Upper lobe of left lung (tissue), 6 donors: ENCODE measurements around the gene INTS12. TPM values are rescaled to one million over a fixed set of nuclear protein-coding genes. Genes with fewer than 3 reads are reported as not detected.

Source experiments
- ATAC-seq, 2 donors: fragments of 200-7000 bp; cut with Tn5 transposase; one replicate each; pipeline ENCODE4 v1.9.1; 2022; ENCODE audit warnings: mild to moderate bottlenecking in 2 of 2, moderate library complexity in 2 of 2; ENCODE audit not compliant: low FRiP score in 2 of 2
- DNase-seq, 2 donors: peaks; one replicate each; pipeline ENCODE4 v3.0.0-alpha.2; 2019 to 2020
- H3K27ac ChIP-seq, 4 donors: fragments of 200-600 bp; sonication (generic); one replicate each; pipeline ENCODE4 v1.5.1; 2016 to 2019
- H3K27me3 ChIP-seq, 4 donors: fragments of 200-600 bp; sonication (generic); one replicate each; pipeline ENCODE4 v1.5.1; 2017 to 2019
- H3K36me3 ChIP-seq, 4 donors: fragments of 200-600 bp; sonication (generic); one replicate each; pipeline ENCODE4 v1.5.1; 2016 to 2019
- H3K4me1 ChIP-seq, 4 donors: fragments of 200-600 bp; sonication (generic); one replicate each; pipeline ENCODE4 v1.5.1; 2018 to 2019
- H3K4me3 ChIP-seq, 4 donors: fragments of 200-600 bp; sonication (generic); one replicate each; pipeline ENCODE4 v1.5.1; 2017 to 2019; ENCODE audit warnings: mild to moderate bottlenecking in 2 of 4, moderate library complexity in 1 of 4
- H3K9me3 ChIP-seq, 4 donors: fragments of 200-600 bp; sonication (generic); one replicate each; pipeline ENCODE4 v1.5.1; 2018 to 2019
- EP300 ChIP-seq, 4 donors: sonication (generic); formaldehyde crosslinking; IDR thresholded peaks; one replicate each; pipeline ENCODE4 v1.5.1; 2017; ENCODE audit warnings: antibody characterized with exemption in 4 of 4, control low read depth in 2 of 4
- POLR2A ChIP-seq, 4 donors: fragments of 450-650 bp; IDR thresholded peaks; one replicate each; pipeline ENCODE4 v1.5.1; 2016 to 2017; ENCODE audit warnings: antibody characterized with exemption in 4 of 4, mild to moderate bottlenecking in 2 of 4
- POLR2AphosphoS5 ChIP-seq, 2 donors: sonication (generic); formaldehyde crosslinking; IDR thresholded peaks; one replicate each; pipeline ENCODE4 v1.5.1; 2017; ENCODE audit warnings: antibody characterized with exemption in 2 of 2
- whole genome bisulfite sequencing, 2 donors: methylation state at CpG; one replicate each; pipeline ENCODE4 v1.1.5; 2017 to 2018; 5-methylcytosine and 5-hydroxymethylcytosine counted together
- total RNA-seq, 6 donors: library from RNA; depleted of rRNA in 4 of 6; stranded (reverse); fragments of >200 nt in 4 of 6; gene quantifications; one replicate each; pipeline versions ENCODE4 v1.1.0 to v1.2.1, GENCODE V29; 2016 to 2021
- TF ChIP-seq, protein P1 (sequence below), 6 experiments: fragments of 450-650 bp in 4 of 6; fragments of 200-600 bp in 2 of 6; sonication (generic) in 2 of 6; IDR thresholded peaks; one replicate each; pipeline ENCODE4 v1.5.1; 2016 to 2019; ENCODE audit warnings: antibody characterized with exemption in 6 of 6
- donor health status: DM: no; HTN: no; CAD: no; lungs with moderate emphysema.
- donor health status: DM: no; HTN: yes; CAD: no; lungs with severe emphysema.

INTS12 gene
- total RNA-seq, 6 donors from 2014 or later = 8.9 to 38.1 (median 15.3) TPM

DNA sequence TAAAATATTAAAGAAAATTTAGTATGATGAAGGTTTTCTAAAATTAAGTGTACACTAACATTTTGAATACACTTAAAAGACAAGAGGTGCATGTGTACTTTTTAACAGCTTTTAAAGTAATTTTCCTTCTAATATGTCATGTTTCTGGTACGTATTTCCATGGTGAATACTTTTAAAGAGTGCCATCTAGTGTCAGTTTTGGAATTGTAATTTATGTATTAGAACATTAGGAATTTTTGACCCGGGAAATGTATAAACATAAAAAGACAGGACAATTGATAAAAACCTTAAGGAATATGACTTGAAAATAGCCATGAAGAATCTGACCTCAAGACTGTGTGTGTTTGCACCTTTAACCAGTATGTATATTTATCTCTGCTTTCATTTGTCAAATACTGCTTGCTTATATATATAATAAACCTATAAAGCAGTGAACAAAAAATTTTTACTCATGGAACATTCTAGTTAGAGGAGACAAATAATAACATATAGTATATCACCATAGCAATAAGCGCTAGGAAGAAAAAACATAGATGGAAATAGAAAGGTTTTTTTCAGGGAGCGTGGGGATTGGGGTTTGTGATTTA is 7.3 kb upstream of the INTS12 start:
- TF ChIP-seq, protein P1, sequence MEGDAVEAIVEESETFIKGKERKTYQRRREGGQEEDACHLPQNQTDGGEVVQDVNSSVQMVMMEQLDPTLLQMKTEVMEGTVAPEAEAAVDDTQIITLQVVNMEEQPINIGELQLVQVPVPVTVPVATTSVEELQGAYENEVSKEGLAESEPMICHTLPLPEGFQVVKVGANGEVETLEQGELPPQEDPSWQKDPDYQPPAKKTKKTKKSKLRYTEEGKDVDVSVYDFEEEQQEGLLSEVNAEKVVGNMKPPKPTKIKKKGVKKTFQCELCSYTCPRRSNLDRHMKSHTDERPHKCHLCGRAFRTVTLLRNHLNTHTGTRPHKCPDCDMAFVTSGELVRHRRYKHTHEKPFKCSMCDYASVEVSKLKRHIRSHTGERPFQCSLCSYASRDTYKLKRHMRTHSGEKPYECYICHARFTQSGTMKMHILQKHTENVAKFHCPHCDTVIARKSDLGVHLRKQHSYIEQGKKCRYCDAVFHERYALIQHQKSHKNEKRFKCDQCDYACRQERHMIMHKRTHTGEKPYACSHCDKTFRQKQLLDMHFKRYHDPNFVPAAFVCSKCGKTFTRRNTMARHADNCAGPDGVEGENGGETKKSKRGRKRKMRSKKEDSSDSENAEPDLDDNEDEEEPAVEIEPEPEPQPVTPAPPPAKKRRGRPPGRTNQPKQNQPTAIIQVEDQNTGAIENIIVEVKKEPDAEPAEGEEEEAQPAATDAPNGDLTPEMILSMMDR (IDR thresholded peaks at IDR 0.05) = peak in 5 of 6 experiments; percentile 33 to 43 (median 37)
- no peak for TF ChIP-seq POLR2A (IDR thresholded peaks at IDR 0.05)
- ATAC-seq (peak in 1 of 2 donors; percentile 53), DNase-seq (no peak)
- peaks cover 0 to 7% (median 3%) of the 10 kb centered on the region in 4 donors for H3K4me1 ChIP-seq
- no peak overlapping the region for H3K4me3 ChIP-seq
- H3K36me3 ChIP-seq = peaks cover 0 to 5% (median 0%) of the 10 kb centered on the region in 4 donors
- WGBS, 2 donors = 44 to 50% methylated on average over 4 of the region's 4 CpGs
- no peak overlapping the region for H3K27ac ChIP-seq
- H3K27me3 ChIP-seq = no peaks in the 10 kb centered on the region
- no peaks in the 10 kb centered on the region for H3K9me3 ChIP-seq

DNA sequence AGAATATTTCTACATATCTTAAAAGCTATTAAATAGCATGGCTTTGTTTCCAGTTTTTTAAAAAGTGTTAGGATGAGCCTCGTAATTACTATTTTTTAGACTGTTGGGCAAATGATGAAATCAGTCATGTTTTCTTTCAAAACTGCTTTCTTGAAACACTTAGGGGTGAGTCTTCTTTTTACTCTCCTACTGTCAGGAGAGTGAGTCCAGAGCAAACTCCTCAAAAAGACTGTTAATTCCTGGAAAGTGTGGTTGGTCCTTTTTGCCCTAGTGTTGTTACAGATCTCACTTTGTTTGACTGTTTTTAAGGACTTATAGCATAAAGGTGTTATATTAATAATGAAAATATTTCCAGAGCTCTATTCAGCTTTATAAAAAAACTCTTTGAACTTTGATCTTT is 6.4 kb upstream of the INTS12 start:
- ATAC-seq (no peak), DNase-seq (no peak)
- H3K4me1 ChIP-seq = peaks cover 0 to 7% (median 3%) of the 10 kb centered on the region in 4 donors
- H3K9me3 ChIP-seq = no peaks in the 10 kb centered on the region
- no peak overlapping the region for H3K27ac ChIP-seq
- 55 to 64% methylated on average over 1 of the region's 1 CpG for WGBS, 2 donors
- H3K4me3 ChIP-seq = no peak overlapping the region
- H3K36me3 ChIP-seq = peaks cover 0 to 5% (median 0%) of the 10 kb centered on the region in 4 donors
- no peak for TF ChIP-seq EP300 (IDR thresholded peaks at IDR 0.05)
- TF ChIP-seq POLR2A (IDR thresholded peaks at IDR 0.05) = no peak
- TF ChIP-seq, protein P1 (IDR thresholded peaks at IDR 0.05) = no peak
- no peaks in the 10 kb centered on the region for H3K27me3 ChIP-seq

DNA sequence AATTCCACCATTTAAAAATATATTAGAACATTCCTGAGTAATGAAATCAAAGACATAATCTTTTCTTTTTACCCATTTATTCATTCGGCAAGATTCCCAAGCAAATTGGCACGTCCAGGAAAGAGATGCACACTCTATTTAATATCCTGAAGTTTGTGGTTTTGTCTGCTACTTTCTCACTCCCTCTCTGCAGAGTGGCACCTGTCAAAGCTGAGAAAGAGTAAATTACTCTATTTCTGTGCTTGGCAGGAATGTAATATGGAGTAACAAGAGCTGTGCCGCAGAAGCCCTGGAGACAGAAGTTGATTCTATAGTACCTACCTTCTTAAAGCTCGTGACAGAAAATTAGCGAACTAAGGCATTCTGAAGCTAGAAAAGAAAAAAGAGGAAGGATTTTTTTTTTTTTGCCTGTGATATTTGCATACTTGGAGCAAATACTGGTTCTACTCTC is 5.6 kb upstream of the INTS12 start:
- Histone ChIP-seq H3K4me1 (peaks cover 6 to 14% (median 11%) of the 10 kb centered on the region in 4 donors), H3K36me3 (peaks cover 0 to 2% (median 0%) of the 10 kb centered on the region in 4 donors), H3K27me3 (no peaks in the 10 kb centered on the region), H3K27ac (no peak overlapping the region), H3K9me3 (no peaks in the 10 kb centered on the region), H3K4me3 (peak overlapping the region in 2 of 4 donors; percentile 15 to 22)
- DNase-seq (no peak), ATAC-seq (peak in 1 of 2 donors; percentile 46)
- no peak for TF ChIP-seq POLR2AphosphoS5 (IDR thresholded peaks at IDR 0.05)
- TF ChIP-seq POLR2A (IDR thresholded peaks at IDR 0.05) = no peak
- TF ChIP-seq, protein P1 (IDR thresholded peaks at IDR 0.05) = no peak
- TF ChIP-seq EP300 (IDR thresholded peaks at IDR 0.05) = no peak
- WGBS, 2 donors = 49 to 71% methylated on average over 5 of the region's 5 CpGs

DNA sequence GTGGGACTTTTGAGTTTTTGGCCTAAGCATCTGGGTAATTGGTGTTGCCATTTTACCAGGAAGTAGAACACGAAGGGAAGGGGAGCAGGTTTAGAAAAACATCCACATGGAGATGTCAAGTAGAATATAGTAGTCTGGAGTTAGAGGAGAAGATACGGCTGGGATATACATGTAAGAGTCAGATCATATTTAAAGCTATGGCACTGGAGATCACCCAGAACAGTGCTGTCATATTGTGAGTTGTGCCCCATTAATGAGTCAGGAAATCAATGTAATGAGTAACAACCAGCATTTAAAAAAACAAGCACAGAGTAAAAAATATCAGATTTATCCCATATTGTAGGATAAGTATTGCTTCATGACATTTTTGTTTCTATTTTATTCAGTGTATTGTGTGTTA is 4.3 kb upstream of the INTS12 start:
- H3K4me1 ChIP-seq = peaks cover 7 to 15% (median 12%) of the 10 kb centered on the region in 4 donors
- no peak overlapping the region for H3K27ac ChIP-seq
- no peak for TF ChIP-seq EP300 (IDR thresholded peaks at IDR 0.05)
- TF ChIP-seq POLR2A (IDR thresholded peaks at IDR 0.05) = no peak
- TF ChIP-seq, protein P1 (IDR thresholded peaks at IDR 0.05) = no peak
- TF ChIP-seq POLR2AphosphoS5 (IDR thresholded peaks at IDR 0.05) = no peak
- 80 to 83% methylated on average over 2 of the region's 2 CpGs for WGBS, 2 donors
- H3K27me3 ChIP-seq = no peaks in the 10 kb centered on the region
- H3K36me3 ChIP-seq = no peaks in the 10 kb centered on the region
- H3K4me3 ChIP-seq = no peak overlapping the region
- ATAC-seq = no peak
- no peak for DNase-seq
- peaks cover 0 to 4% (median 0%) of the 10 kb centered on the region in 4 donors for H3K9me3 ChIP-seq

DNA sequence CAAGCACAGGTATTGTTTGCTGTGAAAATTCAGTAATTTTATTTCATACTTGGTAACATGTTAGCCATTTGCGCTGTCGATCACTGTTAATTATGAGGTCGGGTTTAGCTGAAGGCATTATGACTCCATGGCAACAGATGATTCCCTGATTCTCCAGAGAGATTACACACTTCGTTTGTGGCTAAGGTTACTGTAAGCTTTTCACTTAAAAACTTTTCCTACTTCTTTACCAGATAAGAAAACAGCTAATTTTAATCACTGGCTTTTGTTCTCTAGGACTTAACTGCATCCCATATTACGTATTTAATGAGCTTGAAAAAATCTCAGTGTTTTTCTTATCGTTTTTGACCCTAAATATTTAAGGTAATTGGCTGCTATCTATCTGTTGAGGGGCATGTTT is 2.2 kb upstream of the INTS12 start:
- Histone ChIP-seq H3K27me3 (no peaks in the 10 kb centered on the region), H3K4me3 (no peak overlapping the region), H3K36me3 (no peaks in the 10 kb centered on the region), H3K9me3 (peaks cover 0 to 4% (median 0%) of the 10 kb centered on the region in 4 donors), H3K27ac (no peak overlapping the region), H3K4me1 (peaks cover 18 to 27% (median 24%) of the 10 kb centered on the region in 4 donors)
- TF ChIP-seq POLR2AphosphoS5 (IDR thresholded peaks at IDR 0.05) = no peak
- no peak for TF ChIP-seq POLR2A (IDR thresholded peaks at IDR 0.05)
- TF ChIP-seq, protein P1 (IDR thresholded peaks at IDR 0.05) = no peak
- no peak for TF ChIP-seq EP300 (IDR thresholded peaks at IDR 0.05)
- WGBS, 2 donors = 80 to 82% methylated on average over 6 of the region's 6 CpGs
- DNase-seq (no peak), ATAC-seq (no peak)
